ENCODE measurements around the gene AOC3. TPM values are rescaled to one million over a fixed set of nuclear protein-coding genes. Genes with fewer than 3 reads are reported as not detected.
"Not testable (repeated sequence)": the region's sequence is repeated elsewhere in the genome, so short reads cannot be mapped to it uniquely, and the experiment has no call there.

AOC3 gene
- total RNA-seq, 1 donor from 2014 or later, result 1.9 TPM

GRCh38 chr17:42895185-42895555, 44.2 kb downstream of the AOC3 start:
- DNase-seq (ENCODE audit: low spot score), result no peak
- Mint-ChIP-seq H3K4me1 (ENCODE audit: low read depth) (no peaks in the 10 kb centered on the region), H3K27me3 (ENCODE audit: insufficient read depth) (peaks cover 22% of the 10 kb centered on the region), H3K36me3 (ENCODE audit: low read depth) (no peaks in the 10 kb centered on the region), H3K27ac (no peak overlapping the region), H3K4me3 (no peak overlapping the region), H3K9me3 (no peaks in the 10 kb centered on the region)
- intact Hi-C loops (cut with micrococcal nuclease), result no loop called here

- intact Hi-C loops (cut with micrococcal nuclease), result no loop called here
- no peaks in the 10 kb centered on the region for H3K36me3 Mint-ChIP-seq (ENCODE audit: low read depth)
- no peak for DNase-seq (ENCODE audit: low spot score)
- H3K27me3 Mint-ChIP-seq (ENCODE audit: insufficient read depth), result peaks cover 23% of the 10 kb centered on the region
- H3K4me3 Mint-ChIP-seq, result no peak overlapping the region
- no peaks in the 10 kb centered on the region for H3K4me1 Mint-ChIP-seq (ENCODE audit: low read depth)
- H3K27ac Mint-ChIP-seq, result no peak overlapping the region
- no peaks in the 10 kb centered on the region for H3K9me3 Mint-ChIP-seq
Observed at GRCh38 chr17:42898147-42898811, 47.3 kb downstream of the AOC3 start.

GRCh38 chr17:42899981-42900380, 49.0 kb downstream of the AOC3 start:
- H3K9me3 Mint-ChIP-seq; H3K4me3 Mint-ChIP-seq; H3K36me3 Mint-ChIP-seq (ENCODE audit: low read depth); DNase-seq (ENCODE audit: low spot score); H3K27ac Mint-ChIP-seq; H3K4me1 Mint-ChIP-seq (ENCODE audit: low read depth); intact Hi-C loops (cut with micrococcal nuclease): not testable (repeated sequence)
- peaks cover 12% of the 10 kb centered on the region for H3K27me3 Mint-ChIP-seq (ENCODE audit: insufficient read depth)

GRCh38 chr17:42900460-42901331, 49.7 kb downstream of the AOC3 start, which contains the start of gene G6PC1:
G6PC1 (plus strand) TSS chr17:42900799; CDS start chr17:42900877, 78 bp downstream.
- H3K27ac Mint-ChIP-seq, result no peak within 1 kb of the TSS
- peaks cover 10% of the 10 kb centered on the region for H3K27me3 Mint-ChIP-seq (ENCODE audit: insufficient read depth)

GRCh38 chr17:42901535-42902229, 50.7 kb downstream of the AOC3 start:
- peaks cover 9% of the 10 kb centered on the region for H3K27me3 Mint-ChIP-seq (ENCODE audit: insufficient read depth)
- no peak overlapping the region for H3K4me3 Mint-ChIP-seq
- no peaks in the 10 kb centered on the region for H3K4me1 Mint-ChIP-seq (ENCODE audit: low read depth)
- H3K36me3 Mint-ChIP-seq (ENCODE audit: low read depth), result no peaks in the 10 kb centered on the region
- intact Hi-C loops (cut with micrococcal nuclease), result no loop called here
- DNase-seq (ENCODE audit: low spot score), result no peak
- no peak overlapping the region for H3K27ac Mint-ChIP-seq
- no peaks in the 10 kb centered on the region for H3K9me3 Mint-ChIP-seq

More at GRCh38 chr17:42900460-42901331, 49.7 kb downstream of the AOC3 start, which contains the start of gene G6PC1:
- Mint-ChIP-seq H3K36me3 (ENCODE audit: low read depth) (no peaks in the 10 kb centered on the region), H3K4me1 (ENCODE audit: low read depth) (no peaks in the 10 kb centered on the region), H3K4me3 (no peak within 1 kb of the TSS), H3K9me3 (no peaks in the 10 kb centered on the region)
- intact Hi-C loops (cut with micrococcal nuclease), result no loop called here
- no peak for DNase-seq (ENCODE audit: low spot score)

- H3K27me3 Mint-ChIP-seq (ENCODE audit: insufficient read depth), result peaks cover 11% of the 10 kb centered on the region
- intact Hi-C loops (cut with micrococcal nuclease), result no loop called here
- no peak overlapping the region for H3K4me3 Mint-ChIP-seq
- H3K9me3 Mint-ChIP-seq, result no peaks in the 10 kb centered on the region
- no peak for DNase-seq (ENCODE audit: low spot score)
- H3K36me3 Mint-ChIP-seq (ENCODE audit: low read depth), result no peaks in the 10 kb centered on the region
- H3K27ac Mint-ChIP-seq, result no peak overlapping the region
- no peaks in the 10 kb centered on the region for H3K4me1 Mint-ChIP-seq (ENCODE audit: low read depth)
Observed at GRCh38 chr17:42904110-42904469, 53.1 kb downstream of the AOC3 start.

- no peak for DNase-seq (ENCODE audit: low spot score)
- intact Hi-C loops (cut with micrococcal nuclease), result no loop called here
- Mint-ChIP-seq H3K27ac (no peak overlapping the region), H3K36me3 (ENCODE audit: low read depth) (no peaks in the 10 kb centered on the region), H3K9me3 (no peaks in the 10 kb centered on the region), H3K4me3 (no peak overlapping the region), H3K27me3 (ENCODE audit: insufficient read depth) (peaks cover 12% of the 10 kb centered on the region), H3K4me1 (ENCODE audit: low read depth) (no peaks in the 10 kb centered on the region)
Observed at GRCh38 chr17:42906772-42907446, 55.9 kb downstream of the AOC3 start.

Other genes starting within 250 kb of the AOC3 start
- gene RETREG3, start 241.8 kb upstream of the AOC3 start, total RNA-seq, result 41.1 and 43.4 TPM in 2 replicates
- gene TUBG1, start 241.5 kb upstream of the AOC3 start, total RNA-seq, result 90.0 and 95.2 TPM in 2 replicates
- gene TUBG2, start 191.9 kb upstream of the AOC3 start, total RNA-seq, result 9.1 and 11.6 TPM in 2 replicates
- 0.52 and 0.76 TPM in 2 replicates for gene PLEKHH3, start 174.2 kb upstream of the AOC3 start, total RNA-seq
- 0.15 and 0.21 TPM in 2 replicates for gene CCR10, start 169.4 kb upstream of the AOC3 start, total RNA-seq
- gene CNTNAP1, start 168.7 kb upstream of the AOC3 start, total RNA-seq, result 1.8 and 2.2 TPM in 2 replicates
- gene EZH1, start 106.2 kb upstream of the AOC3 start, total RNA-seq, result 35.6 and 40.0 TPM in 2 replicates
- not detected in 2 replicates for gene RAMP2, start 90.0 kb upstream of the AOC3 start, total RNA-seq
- gene VPS25, start 77.8 kb upstream of the AOC3 start, total RNA-seq, result 93.6 and 97.0 TPM in 2 replicates
- 0.12 and 0.29 TPM in 2 replicates for gene WNK4, start 70.6 kb upstream of the AOC3 start, total RNA-seq
- gene COA3, start 52.5 kb upstream of the AOC3 start, total RNA-seq, result 53.5 and 59.3 TPM in 2 replicates
- not detected in 2 replicates for gene CNTD1, start 52.3 kb upstream of the AOC3 start, total RNA-seq
- 100 and 110 TPM in 2 replicates for gene BECN1, start 26.9 kb upstream of the AOC3 start, total RNA-seq
- 217 and 220 TPM in 2 replicates for gene PSME3, start 17.8 kb upstream of the AOC3 start, total RNA-seq
- gene AOC2, start 6.6 kb upstream of the AOC3 start, total RNA-seq, result 3.6 and 4.0 TPM in 2 replicates
- not detected in 2 replicates for gene G6PC1, start 49.6 kb downstream of the AOC3 start, total RNA-seq
- 78.2 and 85.5 TPM in 2 replicates for gene AARSD1, start 113.3 kb downstream of the AOC3 start, total RNA-seq
- gene PTGES3L, start 128.9 kb downstream of the AOC3 start, total RNA-seq, result 1.0 and 1.6 TPM in 2 replicates
- gene RUNDC1, start 129.4 kb downstream of the AOC3 start, total RNA-seq, result 16.9 and 18.8 TPM in 2 replicates
- 1,049 and 1,126 TPM in 2 replicates for gene RPL27, start 147.2 kb downstream of the AOC3 start, total RNA-seq
- 65.8 and 67.0 TPM in 2 replicates for gene IFI35, start 155.6 kb downstream of the AOC3 start, total RNA-seq
- 17.3 TPM in 2 replicates for gene VAT1, start 171.2 kb downstream of the AOC3 start, total RNA-seq
- 0.07 TPM in 1 of 2 replicates, not detected in the other for gene RND2, start 174.0 kb downstream of the AOC3 start, total RNA-seq